Neural progenitor cell (in vitro differentiated cells): ENCODE results near the gene E2F6. TPM values are rescaled to one million over a fixed set of nuclear protein-coding genes. Genes with fewer than 3 reads are reported as not detected.

ENCODE experiments used
- DNase-seq: peaks from one replicate; pipeline ENCODE4 v3.0.0-alpha.2; 2016; ENCODE audit warnings: low spot score
- H2AFZ ChIP-seq: fragments of 200-600 bp; sonication (generic); replicated peaks from 2 replicates; pipeline ENCODE4 v1.6.1; 2016; ENCODE audit warnings: antibody characterized with exemption
- H3F3A ChIP-seq: fragments of 200-600 bp; sonication (generic); 2 replicates; pipeline ENCODE4 v1.6.1; 2016; ENCODE audit warnings: antibody characterized with exemption, low read depth
- H3K27ac ChIP-seq: fragments of 200-600 bp; sonication (generic); 2 replicates; pipeline ENCODE4 v1.5.1; 2016; ENCODE audit warnings: mild to moderate bottlenecking
- H3K27me3 ChIP-seq: fragments of 200-600 bp; sonication (generic); 2 replicates; pipeline ENCODE4 v1.6.1; 2016; ENCODE audit warnings: mild to moderate bottlenecking, moderate library complexity
- H3K36me3 ChIP-seq: fragments of 200-600 bp; sonication (generic); 2 replicates; pipeline ENCODE4 v1.5.1; 2016
- H3K4me1 ChIP-seq: fragments of 200-600 bp; sonication (generic); 2 replicates; pipeline ENCODE4 v1.6.1; 2016; ENCODE audit warnings: mixed run types
- H3K4me2 ChIP-seq: fragments of 200-600 bp; sonication (generic); 2 replicates; pipeline ENCODE4 v1.6.1; 2016
- H3K4me3 ChIP-seq: fragments of 200-600 bp; sonication (generic); 2 replicates; pipeline ENCODE4 v1.5.1; 2016
- H3K79me2 ChIP-seq: fragments of 200-600 bp; sonication (generic); 2 replicates; pipeline ENCODE4 v1.6.1; 2016; ENCODE audit warnings: low read depth
- H3K9ac ChIP-seq: fragments of 200-600 bp; sonication (generic); 2 replicates; pipeline ENCODE4 v1.6.1; 2016
- H3K9me3 ChIP-seq: fragments of 200-600 bp; sonication (generic); 2 replicates; pipeline ENCODE4 v1.5.1; 2016; ENCODE audit warnings: low read depth
- H4K20me1 ChIP-seq: fragments of 200-600 bp; sonication (generic); 2 replicates; pipeline ENCODE4 v1.6.1; 2016; ENCODE audit warnings: low read depth
- H3K27ac Mint-ChIP-seq: 3 replicates; pipeline ENCODE4 v1.8.0; 2021; ENCODE audit warnings: mixed read lengths
- H3K27me3 Mint-ChIP-seq: 2 replicates; pipeline ENCODE4 v1.8.0; 2022; ENCODE audit warnings: low read depth, mild to moderate bottlenecking, inconsistent platforms, moderate library complexity, mixed read lengths; ENCODE audit not compliant: insufficient read depth
- H3K36me3 Mint-ChIP-seq: 3 replicates; pipeline ENCODE4 v1.8.0; 2021; ENCODE audit warnings: mixed read lengths
- H3K4me1 Mint-ChIP-seq: 3 replicates; pipeline ENCODE4 v1.8.0; 2021; ENCODE audit warnings: mixed read lengths
- H3K4me3 Mint-ChIP-seq: 3 replicates; pipeline ENCODE4 v1.8.0; 2021; ENCODE audit warnings: mild to moderate bottlenecking, moderate library complexity, mixed read lengths
- H3K9me3 Mint-ChIP-seq: 3 replicates; pipeline ENCODE4 v1.8.0; 2020; ENCODE audit warnings: mixed read lengths
- CTCF ChIP-seq: fragments of 200-600 bp; sonication (generic); IDR thresholded peaks from 2 replicates; pipeline ENCODE4 v1.5.1; 2017; ENCODE audit warnings: antibody characterized with exemption, mild to moderate bottlenecking
- EZH2 ChIP-seq: fragments of 200-600 bp; sonication (generic); IDR thresholded peaks from 2 replicates; pipeline ENCODE4 v1.6.1; 2017; ENCODE audit warnings: antibody characterized with exemption, mild to moderate bottlenecking, moderate library complexity
- EZH2phosphoT487 ChIP-seq: fragments of 200-600 bp; sonication (generic); IDR thresholded peaks from 2 replicates; pipeline ENCODE4 v1.6.1; 2017; ENCODE audit warnings: antibody characterized with exemption
- total RNA-seq: library from RNA; depleted of rRNA; stranded (reverse); fragments of >200 nt; gene quantifications from 2 replicates; pipeline ENCODE4 v1.2.3, GENCODE V29; 2015; ENCODE audit warnings: low replicate concordance

E2F6 gene
- total RNA-seq, 1 donor from 2014 or later, result 36.3 TPM

GRCh38 chr2:11404376-11405073, 61.4 kb downstream of the E2F6 start:
- H3K79me2 ChIP-seq, result no peaks in the 10 kb centered on the region
- Mint-ChIP-seq H3K27me3 (peaks cover 6% of the 10 kb centered on the region), H3K9me3 (peaks cover 3% of the 10 kb centered on the region), H3K27ac (no peak overlapping the region), H3K36me3 (no peaks in the 10 kb centered on the region), H3K4me3 (no peak overlapping the region), H3K4me1 (peaks cover 26% of the 10 kb centered on the region)
- no peaks in the 10 kb centered on the region for H3K27me3 ChIP-seq
- H3K4me1 ChIP-seq, result no peaks in the 10 kb centered on the region
- no peak overlapping the region for H3K4me2 ChIP-seq
- no peaks in the 10 kb centered on the region for H4K20me1 ChIP-seq
- DNase-seq, result no peak
- H3K36me3 ChIP-seq, result no peaks in the 10 kb centered on the region
- TF ChIP-seq CTCF (no peak), EZH2 (no peak), EZH2phosphoT487 (no peak)
- no peaks in the 10 kb centered on the region for H3F3A ChIP-seq
- no peak overlapping the region for H3K9ac ChIP-seq
- no peak overlapping the region for H3K27ac ChIP-seq
- no peak overlapping the region for H3K4me3 ChIP-seq
- H3K9me3 ChIP-seq, result no peaks in the 10 kb centered on the region
- no peak overlapping the region for H2AFZ ChIP-seq

GRCh38 chr2:11402436-11402835, 63.5 kb downstream of the E2F6 start:
- TF ChIP-seq EZH2phosphoT487, result no peak
- TF ChIP-seq EZH2, result no peak
- no peak for TF ChIP-seq CTCF
- Mint-ChIP-seq H3K4me1 (peaks cover 34% of the 10 kb centered on the region), H3K27me3 (peaks cover 6% of the 10 kb centered on the region), H3K36me3 (no peaks in the 10 kb centered on the region), H3K9me3 (peaks cover 3% of the 10 kb centered on the region), H3K4me3 (no peak overlapping the region), H3K27ac (no peak overlapping the region)
- H4K20me1 ChIP-seq, result no peaks in the 10 kb centered on the region
- no peak for DNase-seq
- H3K36me3 ChIP-seq, result no peaks in the 10 kb centered on the region
- H3K4me3 ChIP-seq, result no peak overlapping the region
- no peaks in the 10 kb centered on the region for H3K79me2 ChIP-seq
- no peak overlapping the region for H2AFZ ChIP-seq
- H3K9me3 ChIP-seq, result no peaks in the 10 kb centered on the region
- no peak overlapping the region for H3K4me2 ChIP-seq
- H3K27ac ChIP-seq, result no peak overlapping the region
- H3K9ac ChIP-seq, result no peak overlapping the region
- no peaks in the 10 kb centered on the region for H3K4me1 ChIP-seq
- H3F3A ChIP-seq, result no peaks in the 10 kb centered on the region
- no peaks in the 10 kb centered on the region for H3K27me3 ChIP-seq

- H3K36me3 ChIP-seq, result no peaks in the 10 kb centered on the region
- no peak overlapping the region for H3K27ac Mint-ChIP-seq
- no peaks in the 10 kb centered on the region for H3K79me2 ChIP-seq
- H2AFZ ChIP-seq, result no peak overlapping the region
- peaks cover 6% of the 10 kb centered on the region for H3K27me3 Mint-ChIP-seq
- H4K20me1 ChIP-seq, result no peaks in the 10 kb centered on the region
- H3K27ac ChIP-seq, result no peak overlapping the region
- H3K4me3 Mint-ChIP-seq, result no peak overlapping the region
- no peaks in the 10 kb centered on the region for H3K9me3 ChIP-seq
- peaks cover 3% of the 10 kb centered on the region for H3K9me3 Mint-ChIP-seq
- H3K4me2 ChIP-seq, result no peak overlapping the region
- H3K9ac ChIP-seq, result no peak overlapping the region
- no peak overlapping the region for H3K4me3 ChIP-seq
- TF ChIP-seq EZH2phosphoT487 (no peak), EZH2 (no peak)
- peaks cover 39% of the 10 kb centered on the region for H3K4me1 Mint-ChIP-seq
- H3K4me1 ChIP-seq, result no peaks in the 10 kb centered on the region
- no peaks in the 10 kb centered on the region for H3K36me3 Mint-ChIP-seq
- DNase-seq, result no peak
- H3F3A ChIP-seq, result no peaks in the 10 kb centered on the region
- no peaks in the 10 kb centered on the region for H3K27me3 ChIP-seq
These were observed 66.6 kb downstream of the E2F6 start for GRCh38 chr2:11399438-11399762.

GRCh38 chr2:11398750-11399437, 67.1 kb downstream of the E2F6 start:
- Mint-ChIP-seq H3K36me3 (no peaks in the 10 kb centered on the region), H3K9me3 (peaks cover 3% of the 10 kb centered on the region), H3K4me3 (no peak overlapping the region), H3K27me3 (peaks cover 6% of the 10 kb centered on the region), H3K4me1 (peaks cover 40% of the 10 kb centered on the region), H3K27ac (no peak overlapping the region)
- no peaks in the 10 kb centered on the region for H3K4me1 ChIP-seq
- no peak overlapping the region for H3K27ac ChIP-seq
- TF ChIP-seq EZH2 (no peak), CTCF (no peak), EZH2phosphoT487 (no peak)
- H2AFZ ChIP-seq, result no peak overlapping the region
- peak; percentile 19 for DNase-seq
- no peaks in the 10 kb centered on the region for H4K20me1 ChIP-seq
- no peaks in the 10 kb centered on the region for H3K79me2 ChIP-seq
- no peaks in the 10 kb centered on the region for H3K9me3 ChIP-seq
- no peak overlapping the region for H3K4me3 ChIP-seq
- H3K4me2 ChIP-seq, result no peak overlapping the region
- H3K27me3 ChIP-seq, result no peaks in the 10 kb centered on the region
- no peak overlapping the region for H3K9ac ChIP-seq
- no peaks in the 10 kb centered on the region for H3F3A ChIP-seq
- H3K36me3 ChIP-seq, result no peaks in the 10 kb centered on the region
